Activated CD4-positive, CD25-positive, alpha-beta regulatory T cell treated with anti-CD3 and anti-CD28 coated beads, Interleukin-2, amount 50 U/mL, for 16 hours (primary cell): Measurements from ENCODE around the gene HS1BP3.

ENCODE experiments used
- DNase-seq: peaks from one replicate; pipeline ENCODE4 v3.0.0-alpha.2; 2020; ENCODE audit warnings: low read depth, low spot score

Gene HS1BP3

GRCh38 chr2:20585710-20586594 lies 64.9 kb downstream of the HS1BP3 start:
- no peak for DNase-seq

DNA sequence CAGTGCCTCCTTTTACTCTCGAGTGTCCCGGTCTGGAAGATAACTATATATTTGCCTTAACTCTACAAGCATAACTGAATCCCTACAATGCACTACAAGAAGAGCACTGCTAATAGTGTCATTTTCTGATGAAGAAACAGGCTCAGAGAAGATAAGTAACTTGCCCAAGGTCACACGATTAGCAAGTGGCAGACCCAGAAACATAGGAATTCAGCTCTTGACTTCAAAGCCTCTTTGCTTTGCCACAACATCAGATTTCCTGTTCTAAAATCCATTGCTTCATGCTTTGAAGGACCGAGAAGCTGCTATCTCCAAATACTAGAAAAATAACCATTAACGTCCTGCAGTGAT lies 65.6 kb downstream of the HS1BP3 start:
- DNase-seq: no peak

GRCh38 chr2:20584399-20585358 lies 66.2 kb downstream of the HS1BP3 start:
- no peak for DNase-seq

- no peak for DNase-seq
Measured at GRCh38 chr2:20584045-20584398, 66.9 kb downstream of the HS1BP3 start.

GRCh38 chr2:20583425-20583881 lies 67.4 kb downstream of the HS1BP3 start:
- no peak for DNase-seq

GRCh38 chr2:20582600-20583221 lies 68.2 kb downstream of the HS1BP3 start:
- no peak for DNase-seq

DNA sequence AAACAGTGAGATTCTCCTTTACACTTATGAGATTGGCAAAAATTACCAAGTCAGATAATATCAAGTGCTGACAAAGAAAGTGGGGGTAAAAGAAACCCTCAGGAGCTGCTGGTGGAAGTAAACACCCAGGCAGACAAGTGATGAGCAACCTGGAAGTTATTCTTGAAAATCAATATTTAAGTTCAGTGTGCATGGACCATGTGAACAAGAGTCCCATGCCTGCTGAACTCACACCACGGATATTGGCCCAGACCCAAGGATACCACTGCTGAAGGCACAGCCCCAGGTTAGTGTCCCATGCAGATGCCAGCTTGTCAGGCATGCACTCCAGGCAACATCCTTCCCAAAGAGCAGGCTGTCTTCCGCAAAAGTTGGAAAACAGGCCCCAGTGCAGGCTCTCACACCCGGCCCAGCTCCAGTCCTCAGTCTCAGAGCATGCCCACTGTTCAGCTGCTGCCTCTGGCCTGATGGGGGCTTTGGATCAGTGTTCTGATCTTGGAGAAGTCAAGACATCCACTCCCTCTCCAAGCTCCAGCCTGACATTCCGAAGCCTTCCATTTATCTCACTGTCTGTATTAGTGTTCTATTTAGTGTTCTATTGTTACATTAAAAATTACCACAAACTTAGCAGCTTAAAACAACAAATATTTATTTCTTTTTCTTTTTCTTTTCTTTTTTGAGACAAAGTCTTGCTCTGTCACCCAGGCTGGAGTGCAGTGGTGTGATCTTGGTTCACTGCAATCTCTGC lies 70.0 kb downstream of the HS1BP3 start:
- DNase-seq: no peak

DNA sequence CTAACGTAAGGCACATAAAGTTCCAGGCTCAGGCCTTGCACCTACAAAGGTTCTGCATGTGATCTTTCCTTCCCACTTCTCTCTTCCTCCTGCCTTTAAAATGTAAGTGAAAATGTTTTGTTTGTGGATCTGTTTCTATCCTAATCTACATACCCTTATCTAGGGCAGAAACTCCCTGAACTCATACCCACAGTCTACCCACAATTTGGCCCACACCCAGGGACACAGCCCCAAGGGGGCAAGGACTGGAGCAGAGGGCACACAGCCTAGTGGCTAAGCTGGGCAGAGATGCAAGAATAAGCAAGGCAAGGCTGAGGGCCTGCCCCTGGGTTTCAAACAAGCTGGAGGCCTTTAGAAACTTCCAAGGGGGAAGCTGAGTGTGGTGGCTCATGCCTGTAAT lies 71.0 kb downstream of the HS1BP3 start:
- DNase-seq: no peak

DNA sequence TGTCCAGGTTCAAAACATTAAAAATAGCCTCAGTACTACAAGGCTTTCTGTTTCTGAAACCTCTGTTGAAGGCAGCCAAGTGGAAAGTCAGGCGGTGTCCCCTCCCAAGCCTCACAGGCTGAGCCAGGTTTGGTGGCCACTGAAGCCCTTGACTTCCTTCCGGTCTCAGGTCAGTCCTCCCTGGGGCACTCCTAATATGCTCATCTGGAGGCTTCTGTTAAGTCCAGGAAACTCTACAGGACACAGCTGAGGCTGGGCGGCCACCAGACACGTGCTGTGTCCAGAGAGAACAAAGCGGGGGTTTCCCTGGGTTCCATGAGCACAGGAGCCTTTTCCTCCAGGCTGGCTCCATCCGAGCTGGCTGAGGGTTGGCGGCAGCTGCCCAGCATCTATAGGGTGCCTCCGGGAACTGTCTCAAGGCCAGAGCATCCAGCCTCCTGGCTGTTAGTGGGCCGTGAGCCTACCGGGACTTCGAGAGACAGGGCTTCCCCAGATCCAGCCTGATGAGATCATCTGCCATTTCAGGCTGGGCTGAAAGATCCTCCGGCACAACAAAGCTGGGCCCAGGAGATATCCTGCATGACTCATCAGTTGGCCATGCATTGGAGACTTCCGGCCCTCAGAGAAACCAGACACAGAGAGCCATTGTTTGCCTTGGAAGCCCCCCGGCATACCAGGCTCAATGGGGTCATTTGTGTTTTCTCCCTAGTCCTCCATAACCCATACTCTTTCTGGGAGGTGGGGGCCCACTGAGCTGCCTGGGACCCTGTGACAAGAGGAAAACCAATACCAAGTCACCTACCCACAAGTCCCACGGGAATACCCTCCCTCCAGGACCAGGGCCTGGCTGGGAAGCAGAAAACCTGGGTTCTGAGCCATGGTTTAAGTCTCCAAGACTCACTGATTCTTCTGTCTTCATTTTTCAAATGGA lies 71.7 kb downstream of the HS1BP3 start:
- no peak for DNase-seq

DNA sequence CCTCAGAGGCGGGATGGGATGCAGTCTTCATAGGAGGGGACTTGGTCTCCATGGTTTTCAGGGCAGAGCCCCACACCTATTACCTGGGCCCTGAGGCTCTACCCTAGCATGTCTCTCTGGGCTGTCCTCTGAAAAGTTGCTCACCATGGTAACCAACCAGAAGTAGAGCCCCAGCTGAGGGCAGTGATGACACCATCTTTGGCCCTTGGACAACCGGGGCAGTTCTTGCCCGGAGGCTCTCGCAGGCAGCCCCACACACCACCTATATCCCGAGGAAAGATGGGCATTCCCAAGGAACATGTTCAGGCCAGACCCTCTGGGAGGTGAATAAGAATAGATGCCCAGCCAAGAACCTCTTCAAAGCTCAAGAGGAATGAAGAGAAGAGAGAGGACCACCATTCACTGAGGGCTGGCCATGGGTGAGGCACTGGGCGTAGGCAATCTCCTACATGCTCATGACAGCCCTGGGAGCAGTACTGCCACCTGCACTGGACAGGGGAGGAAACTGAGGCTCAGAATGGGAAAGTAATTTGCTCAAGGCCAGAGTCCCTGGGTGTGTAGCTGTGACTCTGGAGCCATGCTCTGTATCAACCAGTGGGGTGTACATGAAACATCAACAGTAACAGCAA lies 72.5 kb downstream of the HS1BP3 start:
- DNase-seq: no peak

DNA sequence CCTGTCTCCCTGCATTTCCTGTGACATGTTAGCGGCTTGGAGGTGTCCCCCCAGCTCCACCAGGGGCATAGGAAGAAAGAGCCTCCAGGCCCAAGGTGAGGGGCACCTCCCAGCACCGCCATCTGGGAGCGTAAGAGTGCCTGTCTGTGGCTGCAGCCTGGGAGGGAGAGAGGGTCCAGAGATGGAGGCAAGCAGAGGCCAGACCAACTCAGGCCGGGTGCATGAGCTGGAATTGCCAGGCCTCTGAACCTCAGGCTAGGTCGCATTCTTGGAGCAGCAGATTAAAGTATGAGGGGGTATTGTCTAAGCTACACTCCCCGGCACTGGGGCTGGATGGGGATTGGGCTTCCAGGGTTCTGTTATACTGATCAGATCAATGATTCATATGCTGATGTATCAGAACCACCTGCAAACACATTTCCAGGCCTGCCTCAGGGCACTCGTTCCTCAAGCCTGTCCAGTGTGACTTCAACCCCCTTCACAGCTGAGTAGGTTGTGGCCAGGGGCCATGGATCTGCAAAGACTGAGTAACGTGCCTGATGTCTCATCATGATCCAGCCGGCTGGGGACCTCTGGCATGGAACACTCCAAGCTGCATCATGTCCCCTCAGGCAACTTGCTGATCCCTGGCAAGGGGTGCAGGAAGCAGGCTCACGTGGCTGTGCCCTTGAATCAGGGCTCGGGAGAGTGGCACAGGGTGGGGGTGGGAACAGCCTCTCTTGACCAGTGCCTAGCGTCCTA lies 73.2 kb downstream of the HS1BP3 start:
- no peak for DNase-seq

DNA sequence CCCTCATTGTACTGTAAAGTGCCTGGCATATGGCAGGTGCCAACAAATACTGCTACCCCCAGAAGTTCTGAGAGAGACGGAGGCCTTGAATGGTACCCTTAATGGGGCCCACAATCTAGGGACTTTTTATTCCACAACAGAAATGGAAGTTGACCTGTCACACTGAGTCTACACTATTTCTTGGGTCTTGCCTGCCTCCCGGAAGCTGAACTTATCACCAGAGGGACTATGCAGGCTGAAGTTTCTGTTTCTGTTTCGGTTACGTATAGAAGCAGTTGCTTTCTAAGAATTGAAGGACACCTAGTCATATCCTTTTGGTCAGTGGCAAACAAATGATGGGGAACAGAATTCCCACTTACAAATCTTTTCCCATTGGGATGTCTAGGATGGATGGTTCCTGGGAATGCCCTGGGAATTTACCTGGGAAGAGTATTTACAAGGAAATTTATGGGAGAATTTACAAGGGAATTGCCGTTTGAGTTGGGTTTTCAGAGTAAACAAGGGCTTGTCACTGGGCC lies 74.2 kb downstream of the HS1BP3 start:
- DNase-seq: no peak

GRCh38 chr2:20575935-20576597 lies 74.8 kb downstream of the HS1BP3 start:
- no peak for DNase-seq

DNA sequence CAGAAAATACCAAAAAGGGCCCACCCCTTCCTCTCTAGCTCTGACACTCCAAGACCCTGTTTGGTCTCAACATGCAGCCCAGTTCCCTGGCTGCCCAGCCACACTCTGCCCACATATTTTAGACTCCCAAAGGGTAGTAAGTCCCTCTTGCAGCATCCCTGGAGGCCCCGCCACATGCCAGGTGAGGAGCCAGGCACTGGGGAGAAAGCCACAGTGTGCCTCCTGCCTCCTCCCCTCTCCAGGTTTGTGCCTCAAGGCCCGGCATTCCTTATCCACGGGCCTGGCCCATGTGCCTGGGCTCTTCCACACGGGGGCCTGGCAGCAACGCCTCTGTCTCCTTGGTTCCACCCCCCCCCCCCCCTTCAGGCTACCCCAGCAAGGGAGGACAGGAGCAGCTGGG lies 75.5 kb downstream of the HS1BP3 start:
- DNase-seq: no peak

DNA sequence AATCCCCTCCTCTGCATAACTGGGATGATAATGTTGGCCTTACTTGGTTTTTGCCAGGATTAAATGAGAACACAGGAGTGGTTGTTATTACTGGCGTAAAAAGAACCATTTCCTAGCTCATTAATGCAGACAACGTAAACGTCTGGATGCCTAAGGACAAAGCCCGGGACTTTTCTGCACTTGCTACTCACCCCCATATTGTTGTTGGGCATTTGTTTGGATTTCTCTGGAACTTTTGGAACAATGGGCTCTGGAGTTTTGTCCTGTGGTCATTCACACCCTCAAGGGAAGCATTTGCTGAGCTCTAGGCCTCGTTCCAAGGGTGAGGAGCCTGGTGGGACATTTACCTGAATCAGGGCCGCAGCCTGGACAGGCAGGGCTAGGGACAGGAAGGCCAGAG lies 76.0 kb downstream of the HS1BP3 start:
- DNase-seq: no peak

- no peak for DNase-seq
Measured at GRCh38 chr2:20574423-20574911, 76.4 kb downstream of the HS1BP3 start.

GRCh38 chr2:20573620-20574422 lies 77.1 kb downstream of the HS1BP3 start:
- DNase-seq: no peak
